HG02938 (cell line): Measurements from ENCODE around the gene SHC3.
"Not testable (repeated sequence)": the region's sequence is repeated elsewhere in the genome, so short reads cannot be mapped to it uniquely, and the experiment has no call there.

Source experiments
- ATAC-seq: cut with Tn5 transposase; IDR thresholded peaks from one replicate; pipeline ENCODE4 v1.9.1; 2021; ENCODE audit warnings: mild to moderate bottlenecking, moderate library complexity; ENCODE audit not compliant: unreplicated experiment

SHC3 gene, protein sequence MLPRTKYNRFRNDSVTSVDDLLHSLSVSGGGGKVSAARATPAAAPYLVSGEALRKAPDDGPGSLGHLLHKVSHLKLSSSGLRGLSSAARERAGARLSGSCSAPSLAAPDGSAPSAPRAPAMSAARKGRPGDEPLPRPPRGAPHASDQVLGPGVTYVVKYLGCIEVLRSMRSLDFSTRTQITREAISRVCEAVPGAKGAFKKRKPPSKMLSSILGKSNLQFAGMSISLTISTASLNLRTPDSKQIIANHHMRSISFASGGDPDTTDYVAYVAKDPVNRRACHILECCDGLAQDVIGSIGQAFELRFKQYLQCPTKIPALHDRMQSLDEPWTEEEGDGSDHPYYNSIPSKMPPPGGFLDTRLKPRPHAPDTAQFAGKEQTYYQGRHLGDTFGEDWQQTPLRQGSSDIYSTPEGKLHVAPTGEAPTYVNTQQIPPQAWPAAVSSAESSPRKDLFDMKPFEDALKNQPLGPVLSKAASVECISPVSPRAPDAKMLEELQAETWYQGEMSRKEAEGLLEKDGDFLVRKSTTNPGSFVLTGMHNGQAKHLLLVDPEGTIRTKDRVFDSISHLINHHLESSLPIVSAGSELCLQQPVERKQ

DNA sequence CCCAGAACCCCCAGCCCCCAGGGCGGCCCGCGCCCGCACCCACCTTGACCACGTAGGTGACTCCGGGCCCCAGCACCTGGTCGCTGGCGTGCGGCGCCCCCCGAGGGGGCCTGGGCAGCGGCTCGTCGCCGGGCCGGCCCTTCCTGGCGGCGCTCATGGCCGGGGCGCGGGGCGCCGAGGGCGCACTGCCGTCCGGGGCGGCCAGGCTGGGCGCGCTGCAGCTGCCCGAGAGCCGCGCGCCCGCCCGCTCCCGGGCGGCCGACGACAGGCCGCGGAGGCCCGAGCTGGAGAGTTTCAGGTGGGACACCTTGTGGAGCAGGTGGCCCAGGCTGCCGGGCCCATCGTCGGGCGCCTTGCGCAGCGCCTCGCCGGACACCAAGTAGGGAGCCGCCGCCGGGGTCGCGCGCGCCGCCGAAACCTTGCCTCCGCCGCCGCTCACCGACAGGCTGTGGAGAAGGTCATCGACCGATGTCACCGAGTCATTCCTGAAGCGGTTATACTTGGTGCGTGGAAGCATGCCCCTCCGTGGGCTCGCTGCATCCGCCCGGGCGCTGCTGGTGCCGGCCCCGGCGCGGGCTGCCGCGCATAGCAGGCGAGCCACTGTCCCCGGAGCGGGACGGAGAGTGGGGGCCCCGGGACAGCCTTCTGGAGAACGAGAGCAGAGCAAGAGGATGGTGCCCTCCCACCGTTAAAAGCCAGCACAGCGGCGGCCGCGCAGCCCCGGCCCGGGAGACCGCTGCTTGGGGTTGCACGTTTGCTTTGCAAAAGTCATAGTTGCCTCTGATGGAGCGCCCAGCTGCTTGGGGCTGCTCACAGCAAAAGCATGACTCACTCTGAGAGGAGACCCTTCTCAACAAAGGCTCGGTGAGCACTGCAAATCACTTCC lies at the start of gene SHC3:
TSS of gene SHC3 (minus strand) at position 875 of the 886 bp plus-strand sequence. CDS start at position 517, 358 bp downstream.
- no peak for ATAC-seq

DNA sequence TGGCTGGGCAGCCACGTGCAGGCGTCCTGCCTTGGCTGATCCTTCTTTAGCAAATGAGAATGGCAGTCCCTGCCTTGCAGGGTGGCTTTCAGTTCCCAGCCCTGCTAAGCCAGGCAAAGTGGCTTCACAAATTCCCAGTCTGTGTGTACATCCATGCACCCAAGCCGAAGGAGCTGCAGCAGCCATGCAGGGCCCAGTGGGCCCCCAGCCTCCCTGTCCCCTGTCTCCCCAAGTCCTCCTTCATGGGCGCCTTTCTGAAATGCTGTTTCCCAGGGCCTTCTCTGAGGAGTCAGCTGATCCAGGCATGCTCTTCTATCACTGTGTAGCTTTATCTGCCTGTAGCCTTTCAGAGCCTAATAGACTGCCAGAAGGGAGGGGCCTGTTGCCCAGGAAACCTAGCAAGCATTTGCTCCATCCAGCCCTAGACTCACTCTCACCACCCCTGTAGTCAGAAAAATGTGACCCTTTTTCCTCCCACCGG lies 47.4 kb upstream of the SHC3 start:
- ATAC-seq: no peak

DNA sequence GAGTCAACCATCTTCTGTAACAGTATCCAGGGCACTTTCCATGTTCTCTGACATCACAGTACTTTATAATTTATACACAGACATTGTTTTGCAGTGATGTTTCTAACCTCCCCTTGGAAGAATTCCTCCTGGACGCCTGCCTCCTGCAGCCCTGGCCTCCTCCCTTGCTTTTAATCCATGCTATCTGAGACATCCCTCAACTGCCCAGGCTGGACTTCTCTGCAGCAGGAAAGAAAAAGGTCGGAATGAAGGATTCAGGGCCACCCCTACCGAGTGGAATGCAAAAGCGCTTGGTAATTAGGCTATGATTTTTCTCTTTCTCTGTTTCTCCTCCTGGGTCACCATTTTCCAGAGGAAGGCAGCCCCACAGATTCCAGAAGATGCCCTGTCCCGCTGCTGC lies 47.0 kb upstream of the SHC3 start:
- no peak for ATAC-seq

DNA sequence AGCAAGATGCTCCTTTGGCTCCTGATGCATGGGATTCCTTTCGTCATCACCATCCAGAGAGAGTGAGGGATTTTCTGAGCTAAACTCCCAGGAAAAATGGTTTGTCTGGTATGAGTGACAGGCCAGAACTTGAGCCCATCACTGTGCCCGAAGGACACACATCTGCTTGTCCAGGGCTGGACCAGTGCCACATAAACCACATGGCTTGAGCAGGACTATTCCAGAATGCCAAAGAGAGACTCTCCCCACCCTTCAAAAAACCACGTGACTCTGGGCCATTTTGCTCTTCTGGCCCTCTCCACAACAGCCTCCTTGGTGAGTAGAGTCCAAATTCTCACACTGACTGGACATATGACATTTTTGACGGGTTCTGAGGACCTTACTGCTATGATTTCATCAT lies 46.4 kb upstream of the SHC3 start:
- no peak for ATAC-seq

DNA sequence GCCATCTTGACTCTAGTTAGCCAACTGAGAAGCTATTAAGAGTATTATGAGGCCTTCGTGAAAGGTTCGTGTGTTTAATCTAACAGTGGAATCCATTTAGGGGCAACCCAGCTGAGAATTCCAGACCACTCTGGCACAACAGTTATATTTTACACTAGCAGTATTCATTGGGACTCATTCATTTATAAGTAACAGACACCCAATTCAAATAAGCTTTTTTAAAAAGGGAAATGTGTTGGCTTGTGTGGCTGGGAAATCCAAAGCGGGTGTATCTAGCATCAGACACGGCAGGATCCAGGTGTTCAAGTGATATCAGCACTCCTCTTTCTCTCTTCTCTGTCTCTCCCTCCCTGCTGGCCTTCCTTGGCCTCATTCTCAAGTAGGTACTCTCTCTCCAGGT lies 46.0 kb upstream of the SHC3 start:
- ATAC-seq: no peak

DNA sequence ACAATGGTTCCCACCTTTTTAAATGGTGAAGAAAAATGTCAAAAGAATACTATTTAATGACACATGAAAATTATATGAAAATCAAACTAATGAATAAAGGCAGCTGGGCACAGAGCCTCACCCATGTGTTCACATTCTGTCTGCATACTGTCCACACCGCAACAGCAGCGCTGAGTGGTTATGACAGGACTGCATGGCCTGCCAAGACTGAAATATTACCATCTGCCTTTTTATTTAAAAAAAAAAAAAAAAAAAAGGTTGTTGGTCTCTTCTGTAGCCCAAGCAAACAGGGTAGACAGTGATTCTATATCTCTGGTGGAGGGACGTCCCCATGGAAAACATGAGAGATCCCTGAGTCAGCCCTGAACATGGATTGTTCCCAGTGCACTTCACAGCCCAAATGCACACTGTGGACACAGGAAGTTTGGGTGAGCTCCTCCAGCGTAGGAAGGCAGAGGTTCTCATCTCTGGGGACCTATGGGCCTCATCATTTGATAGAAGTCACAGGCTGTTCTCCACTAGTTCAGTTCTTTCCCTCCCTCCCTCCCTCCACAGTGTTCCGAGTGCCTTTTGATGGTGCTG lies 44.9 kb upstream of the SHC3 start:
- ATAC-seq: no peak

DNA sequence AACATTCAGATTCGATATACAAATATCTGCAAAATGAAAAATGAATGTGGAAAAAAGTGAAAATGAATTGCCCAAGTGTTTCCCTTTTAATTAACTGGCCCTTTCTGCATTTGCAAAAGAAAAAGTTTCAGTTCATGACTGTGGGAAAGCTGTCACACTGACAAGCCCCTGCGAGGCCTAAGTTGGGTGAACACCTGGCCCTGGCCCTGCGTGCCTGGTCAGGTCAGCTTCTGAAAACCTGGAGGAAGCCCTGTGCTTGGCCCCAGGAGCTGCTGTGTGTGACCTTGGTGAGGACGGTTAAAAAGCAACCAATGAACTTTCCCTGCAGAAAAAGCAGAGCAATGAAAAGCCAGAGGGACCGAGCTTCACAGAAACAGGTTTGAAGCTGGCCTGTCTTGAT lies 41.0 kb upstream of the SHC3 start:
- ATAC-seq: no peak

DNA sequence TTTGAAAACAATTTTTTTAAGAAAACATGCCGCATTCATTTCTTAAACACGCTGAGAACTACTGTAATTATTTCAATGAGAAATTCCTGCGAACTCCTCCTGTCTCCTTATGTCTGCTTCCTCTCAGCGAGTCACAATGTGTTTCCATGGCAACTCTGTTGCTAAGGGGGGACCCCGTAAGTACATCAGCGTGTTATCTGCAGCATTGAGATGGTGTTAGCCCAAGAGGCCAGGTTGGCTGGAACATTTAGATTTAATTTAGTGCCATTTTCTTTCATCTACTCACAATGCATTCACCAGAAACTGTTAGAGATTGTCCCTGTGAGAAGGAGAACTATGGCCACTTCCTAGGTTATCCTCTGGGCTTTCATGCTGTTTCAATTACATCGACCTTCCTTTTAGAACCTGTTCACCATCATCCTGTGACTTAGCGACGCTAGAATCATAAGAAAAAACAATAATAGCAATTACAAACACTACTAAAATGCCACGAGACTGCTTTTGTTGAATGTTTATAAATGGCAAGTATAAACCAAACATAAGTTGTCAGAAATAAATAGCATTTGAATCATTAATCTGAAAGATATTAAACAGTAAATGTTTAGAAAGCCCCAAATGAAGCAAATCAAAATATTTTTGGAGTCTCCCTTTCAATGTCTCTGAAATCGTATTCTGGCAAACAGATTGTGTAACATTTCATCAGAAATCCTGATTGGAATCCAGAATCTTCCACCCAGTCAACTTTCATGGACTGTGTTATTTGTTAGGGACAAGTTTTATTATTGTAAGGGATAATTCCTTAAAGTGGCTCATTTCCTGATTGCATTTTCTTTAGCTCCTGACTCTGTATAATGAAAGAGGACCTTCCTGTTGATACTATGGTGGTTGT lies 39.7 kb upstream of the SHC3 start:
- ATAC-seq: no peak

DNA sequence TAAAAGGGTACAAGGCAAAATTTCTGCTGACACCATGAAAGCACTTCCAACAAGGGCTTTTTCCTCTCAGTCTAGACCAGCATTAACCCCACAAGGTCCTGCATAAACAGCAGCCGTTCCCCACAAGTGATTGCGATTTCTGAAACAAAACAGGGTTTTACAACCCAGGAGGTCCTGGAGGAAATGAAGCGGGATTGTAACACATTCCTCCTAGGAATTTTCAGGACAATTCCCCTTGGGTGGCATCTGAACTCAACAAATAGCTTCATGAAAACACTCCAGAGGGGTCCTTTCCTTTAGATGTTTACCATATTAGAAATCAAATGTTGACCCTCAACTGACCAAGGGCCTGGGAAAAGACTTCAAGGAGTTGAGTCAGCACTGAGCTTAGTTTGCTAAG lies 36.7 kb upstream of the SHC3 start:
- ATAC-seq: no peak

DNA sequence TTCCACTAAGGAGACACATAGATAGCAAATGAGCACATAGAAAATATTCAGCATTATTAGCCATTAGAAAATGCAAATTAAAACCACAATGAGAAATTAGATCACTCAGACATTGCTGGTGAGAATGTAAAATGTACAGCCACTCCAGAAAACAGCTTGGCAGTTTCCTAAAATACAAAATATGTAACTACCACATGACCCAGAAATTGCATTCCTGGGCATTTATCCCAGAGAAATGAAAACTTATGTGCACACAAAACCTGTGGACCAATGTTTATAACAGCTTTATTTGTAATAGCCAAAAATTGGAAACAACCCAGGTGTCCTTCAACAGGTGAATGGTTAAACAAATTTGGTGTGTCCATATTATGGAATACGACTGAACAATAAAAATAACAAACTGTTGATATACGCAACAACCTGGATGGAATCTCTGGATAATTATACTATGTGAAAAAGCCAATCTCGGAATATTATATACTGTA lies 34.8 kb upstream of the SHC3 start:
- no peak for ATAC-seq

DNA sequence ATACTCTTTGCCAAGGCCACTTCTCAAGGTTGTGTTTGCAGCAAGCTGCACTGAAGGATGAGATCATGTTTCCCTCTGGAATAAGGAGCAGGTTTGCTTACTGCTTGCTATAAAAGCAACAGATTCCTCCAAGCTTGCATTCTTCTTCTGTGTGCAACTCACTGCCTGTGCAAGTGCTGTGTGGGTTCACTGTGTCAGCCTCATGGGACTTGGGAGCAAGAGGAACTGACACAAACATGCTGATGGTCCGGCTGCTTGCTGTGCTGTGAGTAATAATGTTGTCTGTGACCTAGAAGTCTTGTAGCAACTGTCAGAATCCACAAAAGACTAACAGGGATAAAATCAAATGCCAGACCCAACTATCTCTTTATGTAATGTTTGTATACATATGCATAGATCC lies 33.6 kb upstream of the SHC3 start:
- ATAC-seq: no peak

DNA sequence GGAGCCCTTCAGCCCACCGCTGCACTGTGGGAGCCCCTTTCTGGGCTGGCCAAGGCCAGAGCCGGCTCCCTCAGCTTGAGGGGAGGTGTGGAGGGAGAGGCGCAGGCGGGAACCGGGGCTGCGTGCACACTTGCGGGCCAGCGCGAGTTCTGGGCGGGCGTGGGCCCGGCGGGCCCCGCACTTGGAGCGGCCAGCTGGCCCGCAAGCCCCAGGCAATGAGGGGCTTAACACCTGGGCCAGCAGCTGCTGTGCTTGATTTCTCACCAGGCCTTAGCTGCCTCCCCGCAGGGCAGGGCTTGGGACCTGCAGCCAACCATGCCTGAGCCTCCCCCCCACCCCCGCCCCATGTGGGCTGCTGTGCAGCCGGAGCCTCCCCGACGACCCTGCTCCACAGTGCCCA lies 30.7 kb upstream of the SHC3 start:
- not testable (repeated sequence) for ATAC-seq

DNA sequence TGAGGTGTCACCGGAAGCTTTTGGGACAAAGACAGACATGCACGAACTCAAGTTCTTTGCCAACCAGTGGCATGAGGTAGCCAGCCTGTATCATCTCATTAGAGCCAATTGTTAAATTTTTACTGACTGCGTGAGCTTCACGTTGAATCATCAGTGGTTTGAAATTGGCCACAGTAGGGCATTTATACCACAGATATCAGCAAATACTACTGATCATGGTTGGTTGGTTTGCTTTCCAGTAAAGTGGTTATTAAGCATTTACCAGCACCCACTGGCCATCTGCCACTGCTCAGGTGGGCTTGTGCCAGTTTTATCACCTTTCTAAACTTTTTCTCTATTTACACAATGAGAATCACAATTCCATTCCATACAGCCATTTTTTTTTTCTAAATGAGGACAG lies 28.4 kb upstream of the SHC3 start:
- no peak for ATAC-seq

DNA sequence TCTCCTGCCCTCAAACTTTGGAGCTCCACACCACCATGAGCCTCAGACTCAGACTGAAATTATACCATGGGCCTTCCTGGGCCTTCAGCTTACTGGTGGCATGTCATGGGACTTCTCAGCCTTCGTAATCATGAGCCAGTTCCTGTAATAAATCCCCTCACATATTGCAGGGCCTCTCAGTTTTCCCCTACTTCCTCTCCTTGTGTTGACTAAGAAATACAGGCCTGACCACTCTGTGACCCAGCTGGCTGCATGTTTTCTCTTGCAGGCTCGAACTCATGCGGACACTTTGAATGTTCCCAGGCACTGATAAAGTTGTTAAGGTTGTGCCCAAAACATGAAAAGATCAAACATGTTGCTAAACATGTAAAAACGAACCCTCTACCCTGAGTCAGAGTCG lies 26.2 kb upstream of the SHC3 start:
- no peak for ATAC-seq

DNA sequence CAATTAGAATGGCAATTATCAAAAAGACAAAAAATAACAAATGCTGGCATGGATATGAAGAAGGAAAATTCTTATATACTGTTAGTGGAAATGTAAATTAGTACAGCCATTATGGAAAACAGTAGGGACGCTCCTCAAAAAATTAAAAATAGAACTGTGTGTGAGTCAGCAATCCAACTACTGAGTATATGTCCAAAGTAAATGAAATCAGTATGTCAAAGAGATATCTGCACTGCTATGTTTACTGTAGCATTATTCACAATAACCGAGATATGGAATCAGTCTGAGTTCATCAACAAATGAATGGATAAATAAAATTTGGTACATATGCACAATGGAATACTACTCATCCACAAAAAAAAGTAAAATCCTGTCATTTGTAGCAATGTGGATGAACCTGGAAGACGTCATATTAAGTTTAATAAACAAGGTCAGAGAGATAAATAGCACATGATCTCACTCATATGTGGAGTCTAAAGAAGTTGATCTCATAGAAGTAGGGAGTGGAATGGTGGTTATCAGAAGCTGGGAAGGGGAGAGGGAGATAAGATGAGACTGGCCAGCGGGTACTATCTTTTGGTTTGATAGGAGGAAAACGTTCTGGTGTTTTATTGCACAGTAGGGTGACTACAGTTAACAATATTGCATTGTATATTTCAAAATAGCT lies 16.6 kb upstream of the SHC3 start:
- ATAC-seq: no peak

DNA sequence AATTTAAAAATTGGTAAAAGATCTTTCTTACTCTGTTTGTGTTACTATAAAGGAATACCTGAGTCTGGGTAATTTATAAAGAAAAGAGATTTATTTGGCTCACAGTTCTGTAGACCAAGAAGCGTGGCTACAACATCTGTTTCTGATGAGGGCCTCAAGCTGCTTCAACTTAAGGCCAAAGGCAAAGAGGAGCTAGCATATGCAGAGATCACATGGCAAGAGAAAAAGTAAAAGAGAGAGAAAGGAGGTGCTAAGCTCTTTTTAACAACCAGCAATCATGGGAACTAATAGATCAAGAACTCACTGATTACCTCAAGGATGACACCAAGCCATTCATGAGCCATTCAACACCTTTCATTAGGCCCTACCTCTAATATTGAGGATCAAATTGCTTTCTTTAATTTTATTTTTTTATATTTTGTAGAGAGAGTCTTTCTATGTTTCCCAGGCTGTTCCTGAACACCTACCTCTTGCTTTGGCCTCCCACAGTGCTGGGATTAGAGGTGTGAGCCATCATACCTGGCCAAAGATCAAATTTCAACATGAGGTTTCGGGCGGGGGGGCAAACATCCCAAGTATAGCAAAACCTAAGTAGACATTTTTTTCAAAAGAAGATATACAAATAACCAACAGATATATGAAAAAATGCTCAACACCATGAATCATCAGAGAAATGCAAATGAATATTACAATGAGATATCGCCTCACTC lies 16.0 kb upstream of the SHC3 start:
- no peak for ATAC-seq

DNA sequence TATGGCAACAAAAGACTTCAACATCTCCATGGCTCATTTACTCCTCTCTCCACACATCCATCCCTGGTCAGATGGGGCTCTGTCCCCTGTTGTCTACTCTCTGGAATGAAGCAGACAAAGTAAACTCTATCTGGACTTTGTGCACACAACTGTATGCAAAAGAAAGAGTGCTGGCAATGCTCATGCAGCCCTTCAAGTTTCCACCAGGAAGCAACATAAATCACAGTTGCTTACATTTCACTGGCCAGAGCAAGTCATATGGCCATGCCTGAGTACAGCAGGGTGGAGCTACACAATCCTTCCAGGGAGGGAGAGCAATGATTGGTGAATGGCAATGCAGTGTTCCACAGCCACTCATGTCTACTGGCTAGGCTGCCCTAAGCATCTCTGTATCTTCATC lies 12.4 kb upstream of the SHC3 start:
- ATAC-seq: no peak

DNA sequence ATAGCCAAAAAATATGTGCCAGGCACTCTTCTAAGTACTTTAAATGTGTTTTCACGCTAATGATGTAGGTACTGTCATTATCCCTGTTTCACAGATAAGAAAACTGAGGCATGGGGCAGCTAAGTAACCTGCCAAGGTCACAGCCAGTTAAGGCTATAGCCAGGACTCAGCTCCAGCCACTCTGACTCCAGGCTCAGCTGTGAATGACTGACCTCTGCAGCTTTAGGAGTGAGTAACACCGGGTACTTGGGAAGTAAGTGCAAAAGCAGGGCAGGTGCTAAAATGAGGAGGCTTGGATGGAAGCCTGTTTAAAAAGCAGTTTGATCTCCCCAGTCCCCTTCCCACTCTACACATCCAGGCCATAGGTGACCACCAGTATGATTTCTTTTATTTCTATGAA lies 10.6 kb upstream of the SHC3 start:
- ATAC-seq: no peak

DNA sequence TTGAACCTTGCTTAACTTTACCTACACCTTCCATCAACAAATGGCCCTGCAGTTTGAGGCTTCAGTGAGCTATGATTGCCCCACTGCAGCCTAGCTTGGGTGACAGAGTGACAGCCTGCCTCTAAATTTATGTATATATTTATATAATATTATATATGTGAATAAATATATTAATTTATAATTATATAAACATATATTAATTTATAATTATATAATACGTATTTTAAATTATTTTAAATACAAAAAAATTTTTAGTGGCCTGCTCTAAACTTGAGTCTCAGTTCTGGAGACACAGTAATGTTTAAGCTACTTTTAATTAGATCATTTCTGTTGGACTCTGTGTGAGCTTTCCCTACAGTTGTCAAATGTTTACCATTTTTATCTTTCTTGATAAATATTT lies 9.3 kb upstream of the SHC3 start:
- ATAC-seq: no peak
